HG03521 (cell line): ENCODE measurements around the gene CHRNA4.
"Not testable (repeated sequence)": the region's sequence is repeated elsewhere in the genome, so short reads cannot be mapped to it uniquely, and the experiment has no call there.

ENCODE experiments used
- ATAC-seq: cut with Tn5 transposase; IDR thresholded peaks from one replicate; pipeline ENCODE4 v1.9.1; 2021; ENCODE audit warnings: mild to moderate bottlenecking, moderate library complexity; ENCODE audit not compliant: unreplicated experiment

The CHRNA4 gene

GRCh38 chr20:63336232-63336752 lies 24.9 kb downstream of the CHRNA4 start:
- ATAC-seq: no peak

DNA sequence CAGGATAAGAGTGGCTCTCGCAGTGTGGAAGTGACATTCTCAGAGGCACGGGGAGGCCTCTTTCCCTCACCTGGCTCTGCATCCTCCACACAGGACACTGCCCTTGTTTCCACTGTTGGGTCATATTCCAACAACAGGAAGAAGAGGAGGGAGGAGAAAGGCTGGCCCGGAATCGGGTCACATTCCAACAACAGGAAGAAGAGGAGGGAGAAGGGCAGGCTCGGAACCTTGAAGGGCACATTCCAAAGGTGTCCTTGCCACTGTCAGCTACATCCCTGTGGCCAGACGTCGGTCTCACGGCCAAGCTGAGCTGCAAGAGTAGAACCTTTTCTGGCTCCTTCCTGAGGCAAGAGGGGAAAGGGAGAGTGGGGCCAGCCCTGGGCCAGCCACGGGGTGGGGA lies 25.4 kb downstream of the CHRNA4 start:
- ATAC-seq: no peak

GRCh38 chr20:63335060-63335459 lies 26.1 kb downstream of the CHRNA4 start:
- ATAC-seq: not testable (repeated sequence)

- no peak for ATAC-seq
Observed at GRCh38 chr20:63334356-63334755, 26.8 kb downstream of the CHRNA4 start.

DNA sequence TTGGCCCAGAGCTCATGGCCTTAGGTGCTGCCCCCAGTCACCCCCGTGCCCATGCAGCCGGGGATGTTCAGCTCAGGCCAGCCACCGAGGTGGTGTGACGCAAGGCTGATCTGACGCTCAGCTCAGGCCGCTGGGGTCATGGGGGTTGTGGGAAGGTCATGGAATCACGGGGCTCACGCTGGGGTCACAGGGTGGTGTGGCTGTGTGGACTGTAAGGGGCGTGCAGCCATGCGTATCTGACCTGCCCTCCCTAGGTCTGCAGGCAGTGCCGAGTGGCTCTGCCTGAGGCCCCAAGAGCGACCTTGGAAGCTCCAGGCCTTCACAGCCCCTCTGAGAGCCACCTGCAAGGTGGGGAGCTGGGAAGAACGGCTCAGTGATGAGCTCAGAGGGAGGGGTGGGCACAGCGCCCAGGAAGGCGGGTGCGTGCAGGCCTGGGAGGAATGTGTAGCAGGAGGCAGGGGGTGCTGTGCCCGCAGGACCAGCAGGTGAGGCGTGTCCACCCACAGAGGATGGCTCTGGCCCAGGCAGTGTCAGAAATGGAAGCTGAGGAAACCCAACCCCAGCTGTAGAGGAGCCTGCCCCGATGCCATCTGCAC lies 27.8 kb downstream of the CHRNA4 start:
- no peak for ATAC-seq

DNA sequence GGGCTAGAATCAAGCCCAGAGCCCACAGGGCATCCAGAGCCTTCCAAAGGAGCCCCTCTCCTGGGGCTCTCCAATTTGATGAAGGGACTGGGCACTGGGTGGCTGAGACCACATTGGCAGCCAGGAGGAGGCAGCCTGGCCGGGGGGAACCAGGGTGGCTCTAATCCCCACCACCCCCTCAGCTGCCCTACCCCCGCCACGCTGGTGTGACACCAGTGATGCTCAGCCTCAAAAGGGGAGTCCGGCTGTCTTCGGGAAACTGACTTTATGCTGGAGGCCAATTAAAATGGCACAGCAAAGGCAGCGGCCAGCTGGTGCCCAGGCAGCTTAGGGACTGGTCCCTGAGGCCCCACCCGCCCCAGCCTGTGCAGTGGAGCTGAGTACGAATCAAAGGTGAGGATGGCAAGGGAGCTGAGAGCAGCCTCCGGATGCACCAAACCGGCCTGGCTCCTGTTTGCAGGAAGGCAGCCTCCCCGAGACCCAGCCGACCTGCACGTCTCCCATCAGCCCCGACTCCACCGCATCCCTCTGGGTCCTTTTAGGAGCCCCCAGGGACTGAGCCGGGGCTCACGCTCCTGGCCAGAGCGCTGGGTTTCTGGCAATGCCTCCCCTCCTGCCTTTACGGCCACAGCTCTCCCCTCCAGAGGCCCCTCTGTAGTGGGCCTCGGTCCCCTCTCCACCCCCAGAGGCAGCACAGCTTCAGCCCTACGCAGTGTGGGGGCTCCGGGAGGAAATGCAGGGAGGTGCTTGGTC lies 28.5 kb downstream of the CHRNA4 start:
- no peak for ATAC-seq

- no peak for ATAC-seq
Observed at GRCh38 chr20:63331741-63332400, 29.3 kb downstream of the CHRNA4 start.

DNA sequence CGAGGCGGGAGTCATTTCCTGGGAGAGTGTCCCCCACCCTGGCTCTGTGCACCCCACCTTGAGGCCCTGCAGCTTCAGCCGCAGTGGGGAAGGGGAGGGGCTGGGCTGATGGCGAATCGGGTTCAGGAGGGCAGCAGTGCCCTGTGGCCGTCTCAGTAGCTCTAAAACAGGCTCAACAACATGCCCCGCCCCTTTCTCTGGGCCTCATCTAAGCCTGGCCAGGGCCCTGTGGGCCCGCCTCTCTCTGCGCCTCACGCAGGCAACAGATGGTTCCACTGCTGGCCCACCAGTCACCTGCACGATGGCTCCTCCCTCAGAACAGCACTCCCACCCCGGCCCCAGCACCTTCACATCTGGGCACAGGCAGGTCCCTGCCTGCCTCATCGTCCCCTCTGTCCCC lies 30.2 kb downstream of the CHRNA4 start:
- no peak for ATAC-seq

- ATAC-seq: no peak
Observed at GRCh38 chr20:63330084-63330760, 30.9 kb downstream of the CHRNA4 start.

GRCh38 chr20:63329331-63330083 lies 31.6 kb downstream of the CHRNA4 start:
- no peak for ATAC-seq

- no peak for ATAC-seq
Observed at GRCh38 chr20:63328718-63329275, 32.4 kb downstream of the CHRNA4 start.

GRCh38 chr20:63328026-63328700 lies 33.0 kb downstream of the CHRNA4 start:
- ATAC-seq: no peak

GRCh38 chr20:63327231-63327745 lies 33.9 kb downstream of the CHRNA4 start:
- no peak for ATAC-seq

GRCh38 chr20:63326314-63327230 lies 34.6 kb downstream of the CHRNA4 start:
- ATAC-seq: no peak

DNA sequence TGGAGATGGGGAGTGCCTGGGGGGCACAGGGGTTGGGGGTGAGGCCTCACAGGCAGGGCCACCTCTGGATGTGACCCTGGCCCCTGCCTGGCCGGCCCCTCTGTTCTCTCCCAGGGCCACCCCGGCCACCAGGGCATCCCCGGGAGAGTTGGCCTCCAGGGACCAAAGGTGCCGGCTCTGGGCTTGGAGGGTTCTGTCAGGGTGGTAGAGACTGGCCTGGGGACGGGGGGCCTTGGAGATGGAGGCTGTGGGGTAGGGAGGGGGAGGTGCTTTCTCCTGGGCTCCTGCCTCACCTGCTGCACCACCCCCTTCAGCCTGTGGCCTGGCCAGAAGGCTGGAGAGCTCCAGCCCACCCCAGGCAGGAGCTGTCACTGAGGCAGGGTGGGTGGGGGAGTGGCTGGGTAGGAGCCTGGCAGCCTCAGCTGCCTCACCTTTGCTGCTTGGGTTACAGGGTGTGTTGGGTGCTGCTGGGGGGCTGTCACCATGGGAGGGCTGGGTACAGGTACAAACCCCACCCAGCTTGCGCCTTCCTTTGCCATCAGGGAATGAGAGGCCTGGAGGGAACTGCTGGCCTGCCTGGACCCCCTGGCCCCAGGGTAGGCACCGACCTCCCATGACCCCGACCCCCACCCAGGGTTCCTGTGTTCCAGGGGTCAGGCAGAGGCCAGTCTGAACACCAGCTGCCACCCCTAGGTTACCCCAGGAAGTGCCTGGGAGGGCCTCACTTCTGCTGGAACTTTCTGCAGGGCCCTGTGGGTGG lies 35.4 kb downstream of the CHRNA4 start:
- no peak for ATAC-seq

- ATAC-seq: no peak
Observed at GRCh38 chr20:63325021-63325471, 36.1 kb downstream of the CHRNA4 start.

GRCh38 chr20:63323357-63323981 lies 37.7 kb downstream of the CHRNA4 start:
- ATAC-seq: no peak
